ENCODE data around the gene PLXNA4.

The PLXNA4 gene

DNA sequence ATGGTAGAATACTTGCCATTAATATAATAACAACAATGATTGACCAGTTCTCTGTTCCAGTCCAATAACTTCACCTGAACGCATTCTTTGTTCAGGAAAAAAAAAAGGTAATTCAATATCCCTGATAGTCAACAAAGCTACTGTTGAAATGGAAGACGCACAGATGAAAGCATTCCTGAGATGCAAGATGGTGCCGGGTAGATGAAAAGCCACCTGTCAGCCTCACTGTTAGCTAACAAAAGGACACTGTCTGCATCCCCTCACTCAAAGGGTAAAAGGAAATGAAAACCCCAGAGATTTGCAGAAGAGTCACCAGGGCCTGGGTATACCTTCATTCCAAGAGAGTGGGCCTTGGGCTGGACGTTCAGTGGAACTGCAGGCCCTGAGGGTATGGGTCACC is 357.4 kb downstream of the PLXNA4 start:
- Histone ChIP-seq H4K12ac (ENCODE audit: low read depth, low read length) (no peak overlapping the region), H3K4me2 (ENCODE audit: low read length) (no peak overlapping the region), H2AFZ (ENCODE audit: insufficient read depth, low read length, poor library complexity) (no peak overlapping the region), H3K27ac (ENCODE audit: low read depth, low read length) (no peak overlapping the region), H3K14ac (ENCODE audit: low read length) (no peak overlapping the region), H2BK5ac (ENCODE audit: low read depth, low read length, poor library complexity) (no peak overlapping the region), H4K8ac (ENCODE audit: low read depth, low read length) (no peak overlapping the region), H3K4me3 (ENCODE audit: low read depth, low read length) (no peak overlapping the region), H3K23ac (ENCODE audit: low read length) (no peak overlapping the region), H3K27me3 (ENCODE audit: insufficient read depth, low read length) (no peaks in the 10 kb centered on the region), H3K79me2 (ENCODE audit: control insufficient read depth, insufficient read depth, low read length, poor library complexity) (no peaks in the 10 kb centered on the region), H4K91ac (ENCODE audit: low read depth, low read length) (no peak overlapping the region), H3K9me3 (ENCODE audit: insufficient read depth, low read depth, low read length) (no peaks in the 10 kb centered on the region), H2BK12ac (ENCODE audit: low read length) (no peak overlapping the region), H3K4ac (ENCODE audit: low read depth, low read length) (no peak overlapping the region), H2BK120ac (ENCODE audit: insufficient read depth, low read length, poor library complexity) (no peak overlapping the region), H3K79me1 (ENCODE audit: low read length) (no peaks in the 10 kb centered on the region), H2AK5ac (ENCODE audit: low read length) (no peak overlapping the region), H3K36me3 (ENCODE audit: control insufficient read depth in 1 of 2, insufficient read depth in 2 of 2, low read length in 2 of 2) (no peaks in the 10 kb centered on the region), H3K9ac (ENCODE audit: low read length) (no peak overlapping the region), H3K4me1 (ENCODE audit: control insufficient read depth in 1 of 2, insufficient read depth in 2 of 2, low read length in 2 of 2) (peaks cover 0 to 2% of the 10 kb centered on the region in 2 experiments), H3K18ac (ENCODE audit: low read length) (no peak overlapping the region)
- DNase-seq, result no peak
- WGBS (ENCODE audit: extremely low coverage, insufficient coverage, insufficient read length), result no CpG with 5 or more reads among the region's 4 CpGs

GRCh38 chr7:132216847-132217525 is 359.3 kb downstream of the PLXNA4 start:
- Histone ChIP-seq H3K18ac (ENCODE audit: low read length) (no peak overlapping the region), H4K12ac (ENCODE audit: low read depth, low read length) (no peak overlapping the region), H2AFZ (ENCODE audit: insufficient read depth, low read length, poor library complexity) (no peak overlapping the region), H4K91ac (ENCODE audit: low read depth, low read length) (no peak overlapping the region), H3K79me1 (ENCODE audit: low read length) (no peaks in the 10 kb centered on the region), H3K9me3 (ENCODE audit: insufficient read depth, low read depth, low read length) (peaks cover 1% of the 10 kb centered on the region), H3K14ac (ENCODE audit: low read length) (no peak overlapping the region), H3K4me3 (ENCODE audit: low read depth, low read length) (no peak overlapping the region), H3K79me2 (ENCODE audit: control insufficient read depth, insufficient read depth, low read length, poor library complexity) (no peaks in the 10 kb centered on the region), H3K4me2 (ENCODE audit: low read length) (no peak overlapping the region), H2AK5ac (ENCODE audit: low read length) (no peak overlapping the region), H3K23ac (ENCODE audit: low read length) (no peak overlapping the region), H3K4ac (ENCODE audit: low read depth, low read length) (no peak overlapping the region), H2BK12ac (ENCODE audit: low read length) (no peak overlapping the region), H3K27ac (ENCODE audit: low read depth, low read length) (no peak overlapping the region), H2BK5ac (ENCODE audit: low read depth, low read length, poor library complexity) (no peak overlapping the region), H3K36me3 (ENCODE audit: control insufficient read depth in 1 of 2, insufficient read depth in 2 of 2, low read length in 2 of 2) (no peaks in the 10 kb centered on the region), H3K4me1 (ENCODE audit: control insufficient read depth in 1 of 2, insufficient read depth in 2 of 2, low read length in 2 of 2) (peaks cover 0 to 2% of the 10 kb centered on the region in 2 experiments), H3K9ac (ENCODE audit: low read length) (no peak overlapping the region), H2BK120ac (ENCODE audit: insufficient read depth, low read length, poor library complexity) (no peak overlapping the region), H4K8ac (ENCODE audit: low read depth, low read length) (no peak overlapping the region), H3K27me3 (ENCODE audit: insufficient read depth, low read length) (no peaks in the 10 kb centered on the region)
- WGBS (ENCODE audit: extremely low coverage, insufficient coverage, insufficient read length), result no CpG with 5 or more reads among the region's 8 CpGs
- DNase-seq, result peak; percentile 20 to 22

DNA sequence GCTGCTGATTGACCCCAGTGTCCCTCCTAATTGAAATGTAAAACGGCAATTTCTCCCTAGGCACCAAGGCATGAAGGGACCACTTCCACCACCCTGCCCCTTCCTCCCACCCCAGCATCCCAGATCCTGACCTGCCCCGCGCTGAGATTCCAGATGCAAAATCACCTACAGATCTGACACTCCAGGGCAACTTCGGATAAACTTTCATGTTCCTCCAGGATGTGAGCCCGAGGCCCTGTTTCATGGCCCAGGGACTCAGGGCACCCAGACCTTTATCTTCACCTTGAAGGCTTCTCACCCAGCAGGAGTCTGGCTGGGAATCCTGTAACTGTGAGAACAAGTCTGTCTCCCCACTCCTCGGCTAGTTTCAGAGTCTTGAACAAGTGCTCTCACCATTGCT is 361.8 kb downstream of the PLXNA4 start:
- no peak for DNase-seq
- Histone ChIP-seq H3K4me1 (ENCODE audit: control insufficient read depth in 1 of 2, insufficient read depth in 2 of 2, low read length in 2 of 2) (peaks cover 0 to 2% of the 10 kb centered on the region in 2 experiments), H3K9me3 (ENCODE audit: insufficient read depth, low read depth, low read length) (peaks cover 4% of the 10 kb centered on the region), H2BK5ac (ENCODE audit: low read depth, low read length, poor library complexity) (no peak overlapping the region), H3K9ac (ENCODE audit: low read length) (no peak overlapping the region), H3K27ac (ENCODE audit: low read depth, low read length) (no peak overlapping the region), H3K27me3 (ENCODE audit: insufficient read depth, low read length) (no peaks in the 10 kb centered on the region), H3K23ac (ENCODE audit: low read length) (no peak overlapping the region), H4K8ac (ENCODE audit: low read depth, low read length) (no peak overlapping the region), H3K4ac (ENCODE audit: low read depth, low read length) (no peak overlapping the region), H4K12ac (ENCODE audit: low read depth, low read length) (no peak overlapping the region), H2BK12ac (ENCODE audit: low read length) (no peak overlapping the region), H3K36me3 (ENCODE audit: control insufficient read depth in 1 of 2, insufficient read depth in 2 of 2, low read length in 2 of 2) (no peaks in the 10 kb centered on the region), H3K18ac (ENCODE audit: low read length) (no peak overlapping the region), H2BK120ac (ENCODE audit: insufficient read depth, low read length, poor library complexity) (no peak overlapping the region), H4K91ac (ENCODE audit: low read depth, low read length) (no peak overlapping the region), H3K79me2 (ENCODE audit: control insufficient read depth, insufficient read depth, low read length, poor library complexity) (no peaks in the 10 kb centered on the region), H2AK5ac (ENCODE audit: low read length) (no peak overlapping the region), H2AFZ (ENCODE audit: insufficient read depth, low read length, poor library complexity) (no peak overlapping the region), H3K14ac (ENCODE audit: low read length) (no peak overlapping the region), H3K79me1 (ENCODE audit: low read length) (no peaks in the 10 kb centered on the region), H3K4me3 (ENCODE audit: low read depth, low read length) (no peak overlapping the region), H3K4me2 (ENCODE audit: low read length) (no peak overlapping the region)
- WGBS (ENCODE audit: extremely low coverage, insufficient coverage, insufficient read length), result no CpG with 5 or more reads among the region's 6 CpGs

DNA sequence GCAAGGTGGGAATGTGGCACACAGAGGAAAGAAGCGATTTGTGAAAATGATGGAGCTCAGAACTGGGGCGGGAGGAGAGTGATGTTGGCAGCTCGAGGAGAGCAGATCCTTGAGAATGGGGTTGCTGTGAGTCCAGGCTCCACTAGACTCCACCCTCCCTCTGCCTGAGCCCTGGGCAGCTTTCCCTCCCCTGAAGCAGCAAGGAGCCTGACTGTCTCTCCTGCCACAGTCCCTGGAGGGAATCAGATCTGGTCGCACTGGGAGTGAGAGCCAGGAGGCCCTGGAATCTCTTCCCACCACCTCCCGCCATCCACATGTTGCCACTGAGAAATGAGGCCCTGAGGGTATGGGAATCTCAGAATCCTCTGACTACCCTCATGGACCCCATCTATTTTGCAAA is 362.7 kb downstream of the PLXNA4 start:
- Histone ChIP-seq H3K14ac (ENCODE audit: low read length) (no peak overlapping the region), H4K8ac (ENCODE audit: low read depth, low read length) (no peak overlapping the region), H3K18ac (ENCODE audit: low read length) (no peak overlapping the region), H3K4ac (ENCODE audit: low read depth, low read length) (no peak overlapping the region), H4K12ac (ENCODE audit: low read depth, low read length) (no peak overlapping the region), H4K91ac (ENCODE audit: low read depth, low read length) (no peak overlapping the region), H3K79me1 (ENCODE audit: low read length) (no peaks in the 10 kb centered on the region), H3K23ac (ENCODE audit: low read length) (no peak overlapping the region), H3K27ac (ENCODE audit: low read depth, low read length) (no peak overlapping the region), H3K9me3 (ENCODE audit: insufficient read depth, low read depth, low read length) (peaks cover 4% of the 10 kb centered on the region), H3K4me3 (ENCODE audit: low read depth, low read length) (no peak overlapping the region), H2BK12ac (ENCODE audit: low read length) (no peak overlapping the region), H3K9ac (ENCODE audit: low read length) (no peak overlapping the region), H3K36me3 (ENCODE audit: control insufficient read depth in 1 of 2, insufficient read depth in 2 of 2, low read length in 2 of 2) (no peaks in the 10 kb centered on the region), H3K4me2 (ENCODE audit: low read length) (no peak overlapping the region), H3K27me3 (ENCODE audit: insufficient read depth, low read length) (no peaks in the 10 kb centered on the region), H2AFZ (ENCODE audit: insufficient read depth, low read length, poor library complexity) (no peak overlapping the region), H3K79me2 (ENCODE audit: control insufficient read depth, insufficient read depth, low read length, poor library complexity) (no peaks in the 10 kb centered on the region), H3K4me1 (ENCODE audit: control insufficient read depth in 1 of 2, insufficient read depth in 2 of 2, low read length in 2 of 2) (peaks cover 0 to 2% of the 10 kb centered on the region in 2 experiments), H2BK5ac (ENCODE audit: low read depth, low read length, poor library complexity) (no peak overlapping the region), H2AK5ac (ENCODE audit: low read length) (no peak overlapping the region), H2BK120ac (ENCODE audit: insufficient read depth, low read length, poor library complexity) (no peak overlapping the region)
- WGBS (ENCODE audit: extremely low coverage, insufficient coverage, insufficient read length), result no CpG with 5 or more reads among the region's 5 CpGs
- no peak for DNase-seq

Data from trophoblast cell (in vitro differentiated cells and primary cell).